Naive thymus-derived CD4-positive, alpha-beta T cell (primary cell): Measurements from ENCODE around the gene PTPN23. TPM values are rescaled to one million over a fixed set of nuclear protein-coding genes. Genes with fewer than 3 reads are reported as not detected.

Experiments used
- ATAC-seq: fragments of 150-1000 bp; cut with Tn5 transposase; 2 replicates; pipeline ENCODE4 v1.10.0; 2021; ENCODE audit warnings: mild to moderate bottlenecking, moderate library complexity
- CTCF ChIA-PET: fragments of 350-600 bp; sonication (Branson Sonifier 250); formaldehyde crosslinking; loops from one replicate; lab custom pipeline; 2021; ENCODE audit warnings: antibody characterized with exemption; lab: Charles Lee
- POLR2A ChIA-PET: fragments of 350-600 bp; sonication (Branson Sonifier 250); formaldehyde crosslinking; loops from one replicate; lab custom pipeline; 2021; ENCODE audit warnings: antibody characterized with exemption, inconsistent platforms; lab: Charles Lee
- DNase-seq, 9 donors: peaks; one replicate each; pipeline versions ENCODE4 v3.0.0 to v3.0.0-alpha.2; 2020 to 2022; ENCODE audit warnings: mixed read lengths in 1 of 9
- H3K27ac ChIP-seq: one replicate; pipeline ENCODE4 v1.7.0; 2013; ENCODE audit warnings: mild to moderate bottlenecking, low read depth, low read length, moderate library complexity
- H3K27me3 ChIP-seq, 2 donors: one replicate each; pipeline ENCODE4 v1.7.0; 2013; ENCODE audit warnings: low read length in 2 of 2, mild to moderate bottlenecking in 2 of 2, moderate library complexity in 2 of 2; ENCODE audit not compliant: control insufficient read depth in 2 of 2, insufficient read depth in 2 of 2
- H3K36me3 ChIP-seq, 3 experiments: 1 replicate in 2 of 3; 2 replicates in 1 of 3; pipeline ENCODE4 v1.7.0; 2013; ENCODE audit warnings: low read length in 3 of 3, mild to moderate bottlenecking in 3 of 3, moderate library complexity in 1 of 3; ENCODE audit not compliant: insufficient read depth in 3 of 3, control insufficient read depth in 2 of 3
- H3K4me1 ChIP-seq, 2 donors: one replicate each; pipeline ENCODE4 v1.7.0; 2013; ENCODE audit warnings: low read length in 2 of 2, mild to moderate bottlenecking in 2 of 2, moderate library complexity in 1 of 2; ENCODE audit not compliant: control insufficient read depth in 2 of 2, insufficient read depth in 2 of 2
- H3K4me3 ChIP-seq: 2 replicates; pipeline ENCODE4 v1.7.0; 2013; ENCODE audit warnings: mild to moderate bottlenecking, low read length
- H3K9me3 ChIP-seq, 3 experiments: 1 replicate in 2 of 3; 2 replicates in 1 of 3; pipeline ENCODE4 v1.7.0; 2013; ENCODE audit warnings: low read length in 3 of 3; ENCODE audit not compliant: control insufficient read depth in 2 of 3
- H3K27ac Mint-ChIP-seq, 9 donors: one replicate each; pipeline ENCODE4 v1.8.0; 2020 to 2022; ENCODE audit warnings: mixed read lengths in 9 of 9, mild to moderate bottlenecking in 8 of 9, moderate library complexity in 5 of 9, inconsistent platforms in 2 of 9
- H3K27me3 Mint-ChIP-seq, 5 donors: one replicate each; pipeline ENCODE4 v1.8.0; 2021 to 2022; ENCODE audit warnings: mixed read lengths in 5 of 5, mild to moderate bottlenecking in 1 of 5
- H3K36me3 Mint-ChIP-seq, 5 donors: one replicate each; pipeline ENCODE4 v1.8.0; 2020 to 2022; ENCODE audit warnings: mixed read lengths in 5 of 5, mild to moderate bottlenecking in 3 of 5, inconsistent platforms in 1 of 5
- H3K4me1 Mint-ChIP-seq, 7 donors: one replicate each; pipeline ENCODE4 v1.8.0; 2020 to 2022; ENCODE audit warnings: mixed read lengths in 7 of 7, mild to moderate bottlenecking in 3 of 7, inconsistent platforms in 1 of 7
- H3K4me3 Mint-ChIP-seq, 10 donors: one replicate each; pipeline ENCODE4 v1.8.0; 2020 to 2022; ENCODE audit warnings: mild to moderate bottlenecking in 10 of 10, mixed read lengths in 10 of 10, moderate library complexity in 6 of 10, inconsistent platforms in 2 of 10
- H3K9me3 Mint-ChIP-seq, 11 donors: one replicate each; pipeline ENCODE4 v1.8.0; 2020 to 2022; ENCODE audit warnings: mixed read lengths in 11 of 11, mild to moderate bottlenecking in 4 of 11, inconsistent platforms in 1 of 11, moderate library complexity in 1 of 11
- intact Hi-C, 2 donors: fragments of 100-400 bp; cut with micrococcal nuclease; formaldehyde crosslinking; loops; one replicate each; pipeline ENCODE4 v1.15.1; 2023
- polyA plus RNA-seq, 2 donors: library from polyadenylated mRNA; unstranded; fragments of 300-500 nt; fragmentation: Illumina TruSeq; gene quantifications; one replicate each; pipeline ENCODE4 v1.2.3, GENCODE V29; 2021
- total RNA-seq, 6 experiments: library from RNA in 5 of 6; stranded (reverse) in 5 of 6; gene quantifications; 1 replicate in 5 of 6; 2 replicates in 1 of 6; pipeline ENCODE4 v1.2.3 and lab custom pipeline; 2021 to 2026

PTPN23 gene
- total and polyA plus RNA-seq, 7 experiments from 2014 or later = 1.4 to 51.2 (median 36.7) TPM

GRCh38 chr3:47440131-47440530, 59.3 kb downstream of the PTPN23 start:
- peaks cover 0 to 36% (median 15%) of the 10 kb centered on the region in 5 donors for H3K36me3 Mint-ChIP-seq
- ATAC-seq (no peak), DNase-seq (no peak)
- intact Hi-C loops = loop anchor here in 1 of 2 donors (1.0 kb wide), 1 partner anchor 36 kb away; no protein-coding TSS in a partner anchor
- no peaks in the 10 kb centered on the region for H3K4me1 ChIP-seq
- ChIA-PET POLR2A (interaction anchor here (0.7 kb wide), 1 partner anchor 9 kb away, joined by 4 read pairs; no protein-coding TSS in a partner anchor), CTCF (interaction anchor here (1.0 kb wide), 1 partner anchor 35 kb away, joined by 3 read pairs; the partner anchor contains the start of gene SCAP)
- H3K4me3 Mint-ChIP-seq = no peak overlapping the region
- H3K27me3 Mint-ChIP-seq = no peaks in the 10 kb centered on the region
- no peak overlapping the region for H3K27ac ChIP-seq
- peaks cover 0 to 53% (median 11%) of the 10 kb centered on the region in 3 experiments for H3K36me3 ChIP-seq
- no peaks in the 10 kb centered on the region for H3K9me3 Mint-ChIP-seq
- H3K9me3 ChIP-seq = no peaks in the 10 kb centered on the region
- peak overlapping the region in 1 of 9 donors; percentile 9 for H3K27ac Mint-ChIP-seq
- peaks cover 2 to 18% (median 11%) of the 10 kb centered on the region in 7 donors for H3K4me1 Mint-ChIP-seq
- H3K4me3 ChIP-seq = no peak overlapping the region
- no peaks in the 10 kb centered on the region for H3K27me3 ChIP-seq

- Histone ChIP-seq H3K27ac (no peak overlapping the region), H3K9me3 (no peaks in the 10 kb centered on the region), H3K4me3 (no peak overlapping the region), H3K4me1 (no peaks in the 10 kb centered on the region), H3K27me3 (no peaks in the 10 kb centered on the region), H3K36me3 (peaks cover 0 to 49% (median 11%) of the 10 kb centered on the region in 3 experiments)
- ATAC-seq (no peak), DNase-seq (no peak)
- Mint-ChIP-seq H3K27me3 (no peaks in the 10 kb centered on the region), H3K27ac (peak overlapping the region in 5 of 9 donors; percentile 19 to 59 (median 47)), H3K4me1 (peaks cover 2 to 18% (median 11%) of the 10 kb centered on the region in 7 donors), H3K4me3 (no peak overlapping the region), H3K36me3 (peaks cover 0 to 36% (median 15%) of the 10 kb centered on the region in 5 donors), H3K9me3 (peaks cover 0 to 2% (median 0%) of the 10 kb centered on the region in 11 donors)
- intact Hi-C loops = no loop called here
- ChIA-PET CTCF (no interaction called here), POLR2A (no interaction called here)
Observed at GRCh38 chr3:47441796-47442551, 61.2 kb downstream of the PTPN23 start.

DNA sequence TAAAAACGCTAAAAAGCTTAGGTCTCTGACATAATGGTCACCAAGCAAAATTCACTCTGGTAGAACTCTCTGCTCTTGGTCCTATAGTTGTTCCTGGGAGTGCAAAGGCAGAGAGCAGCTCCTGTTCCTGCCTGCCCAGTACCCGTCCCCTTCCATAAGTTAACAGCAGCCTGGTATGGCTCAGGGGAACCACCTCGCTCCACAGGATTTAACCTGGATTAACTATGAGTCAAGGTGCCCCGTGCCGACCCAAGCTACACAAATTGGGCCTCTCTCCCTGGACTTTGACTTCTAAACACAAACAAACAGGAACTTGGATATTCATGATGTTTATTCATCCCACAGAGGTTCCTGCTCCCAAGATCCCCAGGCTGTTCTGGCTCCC, 62.8 kb downstream of the PTPN23 start:
- ATAC-seq = no peak
- Mint-ChIP-seq H3K4me1 (peaks cover 2 to 24% (median 18%) of the 10 kb centered on the region in 7 donors), H3K36me3 (peaks cover 3 to 36% (median 14%) of the 10 kb centered on the region in 5 donors), H3K27ac (peak overlapping the region in 3 of 9 donors; percentile 20 to 27 (median 22)), H3K27me3 (no peaks in the 10 kb centered on the region), H3K4me3 (no peak overlapping the region), H3K9me3 (peaks cover 0 to 9% (median 0%) of the 10 kb centered on the region in 11 donors)
- no peaks in the 10 kb centered on the region for H3K27me3 ChIP-seq
- no peak overlapping the region for H3K4me3 ChIP-seq
- H3K36me3 ChIP-seq = peaks cover 0 to 41% (median 10%) of the 10 kb centered on the region in 3 experiments
- CTCF ChIA-PET = no interaction called here
- no peak overlapping the region for H3K27ac ChIP-seq
- POLR2A ChIA-PET = interaction anchor here (1.2 kb wide), 1 partner anchor 9 kb away, joined by 4 read pairs; no protein-coding TSS in a partner anchor
- H3K9me3 ChIP-seq = no peaks in the 10 kb centered on the region
- intact Hi-C loops = no loop called here
- DNase-seq = no peak
- H3K4me1 ChIP-seq = no peaks in the 10 kb centered on the region

DNA sequence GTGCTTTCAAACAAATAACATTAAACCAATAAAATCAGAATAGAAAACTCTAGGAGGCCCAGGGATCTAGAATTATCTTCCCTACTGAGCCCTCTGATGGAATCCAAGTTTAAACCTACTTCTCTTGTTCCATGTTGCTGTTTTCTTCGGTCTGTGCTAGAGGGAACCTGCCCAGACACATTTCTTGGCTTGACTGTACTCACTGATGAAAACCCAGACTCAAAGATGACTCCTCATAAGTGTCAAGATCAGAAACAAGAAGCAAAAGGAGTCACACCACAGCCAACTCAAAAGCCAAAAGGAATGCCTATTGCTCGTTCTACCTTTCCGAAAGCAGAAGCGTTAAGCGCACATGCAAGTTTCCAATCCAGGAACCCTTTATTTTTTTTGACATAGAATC, 63.3 kb downstream of the PTPN23 start:
- no peaks in the 10 kb centered on the region for H3K27me3 ChIP-seq
- Mint-ChIP-seq H3K9me3 (peaks cover 0 to 9% (median 0%) of the 10 kb centered on the region in 11 donors), H3K27ac (peak overlapping the region in 4 of 9 donors; percentile 10 to 53 (median 41)), H3K27me3 (no peaks in the 10 kb centered on the region), H3K36me3 (peaks cover 6 to 34% (median 13%) of the 10 kb centered on the region in 5 donors), H3K4me1 (peaks cover 2 to 24% (median 21%) of the 10 kb centered on the region in 7 donors), H3K4me3 (no peak overlapping the region)
- intact Hi-C loops = no loop called here
- H3K27ac ChIP-seq = no peak overlapping the region
- H3K9me3 ChIP-seq = no peaks in the 10 kb centered on the region
- no peak for ATAC-seq
- H3K36me3 ChIP-seq = peaks cover 0 to 36% (median 7%) of the 10 kb centered on the region in 3 experiments
- no peak for DNase-seq
- POLR2A ChIA-PET = interaction anchor here (1.2 kb wide), 1 partner anchor 9 kb away, joined by 4 read pairs; no protein-coding TSS in a partner anchor
- H3K4me1 ChIP-seq = no peaks in the 10 kb centered on the region
- H3K4me3 ChIP-seq = no peak overlapping the region
- CTCF ChIA-PET = no interaction called here

GRCh38 chr3:47452453-47453215, 71.8 kb downstream of the PTPN23 start:
- CTCF ChIA-PET = interaction anchor here (0.7 kb wide), 2 partner anchors 19 to 455 kb away, joined by 3 read pairs; no protein-coding TSS in a partner anchor
- peaks cover 6 to 21% (median 16%) of the 10 kb centered on the region in 5 donors for H3K36me3 Mint-ChIP-seq
- intact Hi-C loops = no loop called here
- H3K27me3 Mint-ChIP-seq = no peaks in the 10 kb centered on the region
- ATAC-seq (no peak), DNase-seq (no peak)
- H3K4me1 Mint-ChIP-seq = peaks cover 5 to 54% (median 50%) of the 10 kb centered on the region in 7 donors
- POLR2A ChIA-PET = interaction anchor here (1.6 kb wide), 1 partner anchor 9 kb away, joined by 4 read pairs; no protein-coding TSS in a partner anchor
- Histone ChIP-seq H3K4me3 (no peak overlapping the region), H3K27ac (no peak overlapping the region), H3K9me3 (no peaks in the 10 kb centered on the region), H3K4me1 (peaks cover 0 to 5% of the 10 kb centered on the region in 2 donors), H3K27me3 (no peaks in the 10 kb centered on the region), H3K36me3 (no peaks in the 10 kb centered on the region)
- H3K9me3 Mint-ChIP-seq = peaks cover 0 to 7% (median 0%) of the 10 kb centered on the region in 11 donors
- H3K27ac Mint-ChIP-seq = peak overlapping the region in 2 of 9 donors; percentile 39 to 56
- H3K4me3 Mint-ChIP-seq = no peak overlapping the region

DNA sequence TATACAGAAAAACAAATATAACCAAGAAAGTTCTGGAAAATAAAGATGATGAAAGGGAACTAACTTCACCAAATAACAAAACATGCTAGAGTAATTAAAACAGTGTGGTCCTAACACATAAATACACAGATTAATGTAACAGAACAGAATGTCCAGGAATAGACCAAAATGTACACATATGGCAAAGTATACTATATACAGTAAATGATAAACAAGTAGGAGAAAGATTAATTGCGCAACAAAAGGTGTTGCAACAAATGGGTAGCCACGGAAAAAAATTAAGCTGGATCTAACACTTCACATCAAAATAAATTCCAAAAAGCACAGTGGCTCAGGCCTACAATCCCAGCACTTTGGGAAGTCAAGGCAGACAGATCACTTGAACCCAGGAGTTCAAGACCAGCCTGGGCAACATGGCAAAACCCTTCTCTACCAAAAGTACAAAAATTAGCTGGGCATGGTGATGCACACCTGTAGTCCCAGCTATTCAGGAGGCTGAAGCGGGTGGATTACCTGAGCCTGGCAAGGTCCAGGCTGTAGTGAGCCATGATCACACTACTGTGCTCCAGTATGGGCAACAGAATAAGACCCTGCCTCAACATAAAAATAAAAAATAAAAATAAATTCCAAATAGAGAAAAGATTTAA, 75.1 kb downstream of the PTPN23 start:
- H3K4me1 ChIP-seq = peaks cover 0 to 5% of the 10 kb centered on the region in 2 donors
- H3K36me3 ChIP-seq = no peaks in the 10 kb centered on the region
- Mint-ChIP-seq H3K27ac (peak overlapping the region in 2 of 9 donors; percentile 8 to 54), H3K4me3 (peak overlapping the region in 1 of 10 donors; percentile 37), H3K36me3 (peaks cover 0 to 26% (median 17%) of the 10 kb centered on the region in 5 donors), H3K9me3 (peaks cover 0 to 8% (median 4%) of the 10 kb centered on the region in 11 donors), H3K27me3 (no peaks in the 10 kb centered on the region), H3K4me1 (peaks cover 5 to 49% (median 42%) of the 10 kb centered on the region in 7 donors)
- H3K4me3 ChIP-seq = no peak overlapping the region
- ATAC-seq (no peak), DNase-seq (no peak)
- H3K27me3 ChIP-seq = no peaks in the 10 kb centered on the region
- CTCF ChIA-PET = no interaction called here
- POLR2A ChIA-PET = interaction anchor here (0.7 kb wide), 1 partner anchor 564 kb away, joined by 3 read pairs; no protein-coding TSS in a partner anchor
- no peak overlapping the region for H3K27ac ChIP-seq
- no peaks in the 10 kb centered on the region for H3K9me3 ChIP-seq
- intact Hi-C loops = no loop called here
